ENCODE data around the gene MYO18B.

GRCh38 chr22:25749420-25750169 is 7.6 kb downstream of the MYO18B start:
- TF ChIP-seq, protein P1, sequence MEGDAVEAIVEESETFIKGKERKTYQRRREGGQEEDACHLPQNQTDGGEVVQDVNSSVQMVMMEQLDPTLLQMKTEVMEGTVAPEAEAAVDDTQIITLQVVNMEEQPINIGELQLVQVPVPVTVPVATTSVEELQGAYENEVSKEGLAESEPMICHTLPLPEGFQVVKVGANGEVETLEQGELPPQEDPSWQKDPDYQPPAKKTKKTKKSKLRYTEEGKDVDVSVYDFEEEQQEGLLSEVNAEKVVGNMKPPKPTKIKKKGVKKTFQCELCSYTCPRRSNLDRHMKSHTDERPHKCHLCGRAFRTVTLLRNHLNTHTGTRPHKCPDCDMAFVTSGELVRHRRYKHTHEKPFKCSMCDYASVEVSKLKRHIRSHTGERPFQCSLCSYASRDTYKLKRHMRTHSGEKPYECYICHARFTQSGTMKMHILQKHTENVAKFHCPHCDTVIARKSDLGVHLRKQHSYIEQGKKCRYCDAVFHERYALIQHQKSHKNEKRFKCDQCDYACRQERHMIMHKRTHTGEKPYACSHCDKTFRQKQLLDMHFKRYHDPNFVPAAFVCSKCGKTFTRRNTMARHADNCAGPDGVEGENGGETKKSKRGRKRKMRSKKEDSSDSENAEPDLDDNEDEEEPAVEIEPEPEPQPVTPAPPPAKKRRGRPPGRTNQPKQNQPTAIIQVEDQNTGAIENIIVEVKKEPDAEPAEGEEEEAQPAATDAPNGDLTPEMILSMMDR (IDR thresholded peaks at IDR 0.05; ENCODE audit: low read depth, low read length), result no peak; the same call in 1 of the 2 replicates
- TF ChIP-seq EZH2phosphoT487 (IDR thresholded peaks at IDR 0.05; ENCODE audit: low read depth), result no peak
